A549 (cell line): ENCODE results near the gene GSTCD. TPM values are rescaled to one million over a fixed set of nuclear protein-coding genes. Genes with fewer than 3 reads are reported as not detected.
A peak's percentile ranks its signal among the peaks of the same experiment; 100 is the strongest.

ENCODE experiments used
- ATAC-seq, 2 experiments: fragments of 200-7000 bp in 1 of 2; fragments of >200 bp in 1 of 2; cut with Nextera tagmentation in 1 of 2; cut with Tn5 transposase in 1 of 2; 3 replicates each; pipeline versions ENCODE4 v1.8.0 to v1.9.1; 2018 to 2020; ENCODE audit warnings: mild to moderate bottlenecking in 1 of 2, moderate library complexity in 1 of 2
- CTCF ChIA-PET: fragments of 300-600 bp; sonication (Branson Sonifier 250); formaldehyde crosslinking; extraction: SDS; loops from one replicate; lab custom pipeline; 2021; ENCODE audit warnings: antibody characterized with exemption, inconsistent platforms; lab: Yijun Ruan, JAX
- POLR2A ChIA-PET: fragments of 350-600 bp; formaldehyde crosslinking; extraction: SDS; loops from one replicate; lab custom pipeline; 2021; ENCODE audit warnings: antibody characterized with exemption, inconsistent platforms; lab: Yijun Ruan, JAX
- DNase-seq, 2 experiments: peaks; one replicate each; pipeline versions ENCODE4 v3.0.0 to v3.0.0-alpha.2; 2011 to 2016; ENCODE audit warnings: low read depth in 1 of 2, low spot score in 1 of 2
- FAIRE-seq: peaks from 2 replicates; lab custom pipeline; 2011; peaks lifted over from hg19 to GRCh38; lab: Jason Lieb, UNC
- H3K27ac ChIP-seq, 2 experiments: fragments of >200 bp; sonication (Bioruptor Twin); formaldehyde crosslinking; 3 replicates each; pipeline ENCODE4 v1.5.1; 2016 to 2017
- H3K4me1 ChIP-seq: fragments of >200 bp; sonication (Bioruptor Twin); formaldehyde crosslinking; 3 replicates; pipeline ENCODE4 v1.6.1; 2016
- H3K4me2 ChIP-seq: fragments of >200 bp; sonication (Bioruptor Twin); formaldehyde crosslinking; 3 replicates; pipeline ENCODE4 v1.6.1; 2016
- H3K4me3 ChIP-seq: fragments of >200 bp; sonication (Bioruptor Twin); formaldehyde crosslinking; 3 replicates; pipeline ENCODE4 v1.5.1; 2016
- H3K9me3 ChIP-seq: fragments of >200 bp; sonication (Bioruptor Twin); formaldehyde crosslinking; 3 replicates; pipeline ENCODE4 v1.6.1; 2016
- BHLHE40 ChIP-seq: IDR thresholded peaks from 2 replicates; pipeline ENCODE4 v1.6.1; 2012; ENCODE audit warnings: low read depth, low read length, inconsistent platforms
- CEBPB ChIP-seq, 2 experiments: fragments of >200 bp in 1 of 2; sonication (Bioruptor Twin) in 1 of 2; formaldehyde crosslinking in 1 of 2; IDR thresholded peaks; 2 replicates each; pipeline ENCODE4 v1.6.1; 2012 to 2016
- EP300 ChIP-seq, 2 experiments: fragments of >200 bp; sonication (Bioruptor Twin); formaldehyde crosslinking; IDR thresholded peaks; 2 replicates in 1 of 2; 3 replicates in 1 of 2; pipeline ENCODE4 v1.6.1; 2016 to 2017
- FOSL2 ChIP-seq, 2 experiments: fragments of 450-650 bp in 1 of 2; fragments of >200 bp in 1 of 2; sonication (Bioruptor Twin) in 1 of 2; formaldehyde crosslinking; IDR thresholded peaks; 2 replicates each; pipeline versions ENCODE4 v1.5.0 to v1.6.1; 2016 to 2020; ENCODE audit warnings: mild to moderate bottlenecking in 1 of 2, moderate library complexity in 1 of 2
- HOXB13 ChIP-seq: fragments of 250-450 bp; sonication (Bioruptor Pico); IDR thresholded peaks from 2 replicates; pipeline ENCODE4 v1.5.0; 2020; ENCODE audit warnings: low read depth, mild to moderate bottlenecking, moderate library complexity
- HOXB5 ChIP-seq: fragments of 250-450 bp; sonication (Bioruptor Pico); IDR thresholded peaks from 2 replicates; pipeline ENCODE4 v1.5.0; 2020; ENCODE audit warnings: mild to moderate bottlenecking, moderate library complexity
- MAZ ChIP-seq: fragments of 150-350 bp; IDR thresholded peaks from 2 replicates; pipeline ENCODE4 v1.6.1; 2014; ENCODE audit warnings: antibody characterized with exemption, low read depth, low read length, borderline replicate concordance
- NR3C1 ChIP-seq: fragments of >200 bp; sonication (Bioruptor Twin); formaldehyde crosslinking; IDR thresholded peaks from 3 replicates; pipeline ENCODE4 v1.6.1; 2017
- PHF8 ChIP-seq: fragments of 200-600 bp; sonication (generic); IDR thresholded peaks from 2 replicates; pipeline ENCODE4 v1.6.1; 2016; ENCODE audit warnings: low read depth, mild to moderate bottlenecking, antibody characterized with exemption, moderate library complexity, borderline replicate concordance
- POLR2A ChIP-seq: IDR thresholded peaks from 2 replicates; pipeline ENCODE4 v1.6.1; 2012; ENCODE audit warnings: mild to moderate bottlenecking, low read length
- RAD21 ChIP-seq, 2 experiments: fragments of >200 bp in 1 of 2; sonication (Bioruptor Twin) in 1 of 2; formaldehyde crosslinking in 1 of 2; IDR thresholded peaks in 1 of 2; conservative IDR thresholded peaks in 1 of 2; 2 replicates in 1 of 2; 3 replicates in 1 of 2; pipeline ENCODE4 v1.6.1; 2012 to 2018; ENCODE audit warnings: inconsistent platforms in 1 of 2
- RARB ChIP-seq: fragments of 250-450 bp; sonication (Bioruptor Pico); IDR thresholded peaks from 2 replicates; pipeline ENCODE4 v1.8.0; 2021; ENCODE audit warnings: mild to moderate bottlenecking, moderate library complexity
- RCOR1 ChIP-seq: fragments of 150-350 bp; IDR thresholded peaks from 2 replicates; pipeline ENCODE4 v1.6.1; 2014; ENCODE audit warnings: antibody characterized with exemption, low read length, low read depth
- SMC3 ChIP-seq: fragments of >200 bp; sonication (Bioruptor Twin); formaldehyde crosslinking; IDR thresholded peaks from 3 replicates; pipeline ENCODE4 v1.6.1; 2018; ENCODE audit warnings: inconsistent platforms
- TFCP2L1 ChIP-seq: fragments of 250-450 bp; sonication (Bioruptor Pico); IDR thresholded peaks from 2 replicates; pipeline ENCODE4 v1.5.0; 2021; ENCODE audit warnings: mild to moderate bottlenecking
- ZC3H11A ChIP-seq: fragments of 450-650 bp; IDR thresholded peaks from 2 replicates; pipeline ENCODE4 v1.6.1; 2014; ENCODE audit warnings: antibody characterized with exemption, mild to moderate bottlenecking
- WGBS: methylation state at CpG from one replicate; pipeline ENCODE4 v1.1.6; 2017; ENCODE audit errors: missing lambda C conversion rate; 5-methylcytosine and 5-hydroxymethylcytosine counted together
- polyA plus RNA-seq, 4 experiments: library from polyadenylated mRNA; depleted of rRNA in 3 of 4; stranded (reverse); fragments of >200 nt; fragmentation: RNase III in 1 of 4; extraction: RNeasy Plus Mini Kit Qiagen cat#74134 plus additional on column Dnase treatment in 1 of 4; gene quantifications; 2 replicates in 3 of 4; 3 replicates in 1 of 4; pipeline ENCODE4 v1.2.3, GENCODE V29; 2011 to 2017
- TF ChIP-seq, protein P1 (sequence below): fragments of >200 bp; sonication (Bioruptor Twin); formaldehyde crosslinking; IDR thresholded peaks from 3 replicates; pipeline ENCODE4 v1.5.1; 2016
- TF ChIP-seq, protein P2 (sequence below): fragments of 450-650 bp; IDR thresholded peaks from 2 replicates; pipeline ENCODE4 v1.6.1; 2014; ENCODE audit warnings: antibody characterized with exemption
- TF ChIP-seq, protein P3 (sequence below): fragments of 150-350 bp; IDR thresholded peaks from 2 replicates; pipeline ENCODE4 v1.6.1; 2014; ENCODE audit warnings: low read depth, mild to moderate bottlenecking, low read length

The GSTCD gene
- polyA plus RNA-seq, 2 of the 4 experiments (the other 2 are of a cell fraction), result 10.0 to 28.7 TPM

DNA sequence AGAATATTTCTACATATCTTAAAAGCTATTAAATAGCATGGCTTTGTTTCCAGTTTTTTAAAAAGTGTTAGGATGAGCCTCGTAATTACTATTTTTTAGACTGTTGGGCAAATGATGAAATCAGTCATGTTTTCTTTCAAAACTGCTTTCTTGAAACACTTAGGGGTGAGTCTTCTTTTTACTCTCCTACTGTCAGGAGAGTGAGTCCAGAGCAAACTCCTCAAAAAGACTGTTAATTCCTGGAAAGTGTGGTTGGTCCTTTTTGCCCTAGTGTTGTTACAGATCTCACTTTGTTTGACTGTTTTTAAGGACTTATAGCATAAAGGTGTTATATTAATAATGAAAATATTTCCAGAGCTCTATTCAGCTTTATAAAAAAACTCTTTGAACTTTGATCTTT is 6.3 kb downstream of the GSTCD start:
- 46% methylated on average over 1 of the region's 1 CpG for WGBS
- no peak for FAIRE-seq
- no peak for ATAC-seq

DNA sequence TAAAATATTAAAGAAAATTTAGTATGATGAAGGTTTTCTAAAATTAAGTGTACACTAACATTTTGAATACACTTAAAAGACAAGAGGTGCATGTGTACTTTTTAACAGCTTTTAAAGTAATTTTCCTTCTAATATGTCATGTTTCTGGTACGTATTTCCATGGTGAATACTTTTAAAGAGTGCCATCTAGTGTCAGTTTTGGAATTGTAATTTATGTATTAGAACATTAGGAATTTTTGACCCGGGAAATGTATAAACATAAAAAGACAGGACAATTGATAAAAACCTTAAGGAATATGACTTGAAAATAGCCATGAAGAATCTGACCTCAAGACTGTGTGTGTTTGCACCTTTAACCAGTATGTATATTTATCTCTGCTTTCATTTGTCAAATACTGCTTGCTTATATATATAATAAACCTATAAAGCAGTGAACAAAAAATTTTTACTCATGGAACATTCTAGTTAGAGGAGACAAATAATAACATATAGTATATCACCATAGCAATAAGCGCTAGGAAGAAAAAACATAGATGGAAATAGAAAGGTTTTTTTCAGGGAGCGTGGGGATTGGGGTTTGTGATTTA is 7.2 kb downstream of the GSTCD start:
- FAIRE-seq, result no peak
- ChIA-PET CTCF (interaction anchor here (0.6 to 1.7 kb wide), 3 partner anchors 17 to 195 kb away, joined by 3 to 9 read pairs (median 3); no protein-coding TSS in a partner anchor), POLR2A (interaction anchor here (0.6 to 0.8 kb wide), 2 partner anchors 242 to 579 kb away, joined by 3 to 5 read pairs; partner anchors contain the start of gene PPA2)
- no peak overlapping the region for H3K27ac ChIP-seq
- TF ChIP-seq, protein P1, sequence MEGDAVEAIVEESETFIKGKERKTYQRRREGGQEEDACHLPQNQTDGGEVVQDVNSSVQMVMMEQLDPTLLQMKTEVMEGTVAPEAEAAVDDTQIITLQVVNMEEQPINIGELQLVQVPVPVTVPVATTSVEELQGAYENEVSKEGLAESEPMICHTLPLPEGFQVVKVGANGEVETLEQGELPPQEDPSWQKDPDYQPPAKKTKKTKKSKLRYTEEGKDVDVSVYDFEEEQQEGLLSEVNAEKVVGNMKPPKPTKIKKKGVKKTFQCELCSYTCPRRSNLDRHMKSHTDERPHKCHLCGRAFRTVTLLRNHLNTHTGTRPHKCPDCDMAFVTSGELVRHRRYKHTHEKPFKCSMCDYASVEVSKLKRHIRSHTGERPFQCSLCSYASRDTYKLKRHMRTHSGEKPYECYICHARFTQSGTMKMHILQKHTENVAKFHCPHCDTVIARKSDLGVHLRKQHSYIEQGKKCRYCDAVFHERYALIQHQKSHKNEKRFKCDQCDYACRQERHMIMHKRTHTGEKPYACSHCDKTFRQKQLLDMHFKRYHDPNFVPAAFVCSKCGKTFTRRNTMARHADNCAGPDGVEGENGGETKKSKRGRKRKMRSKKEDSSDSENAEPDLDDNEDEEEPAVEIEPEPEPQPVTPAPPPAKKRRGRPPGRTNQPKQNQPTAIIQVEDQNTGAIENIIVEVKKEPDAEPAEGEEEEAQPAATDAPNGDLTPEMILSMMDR, result peak; percentile 47; the same call in 2 of the 3 replicates
- TF ChIP-seq TFCP2L1 (CRISPR knock-in tag) (no peak), POLR2A (no peak), RCOR1 (no peak), FOSL2 (IDR thresholded peaks at IDR 0.05) (no peak), FOSL2 (CRISPR knock-in tag; IDR thresholded peaks at IDR 0.05) (no peak), MAZ (no peak), BHLHE40 (no peak), SMC3 (peak; percentile 43; the same call in 1 of the 3 replicates), PHF8 (no peak), RAD21 (conservative IDR thresholded peaks at IDR 0.05 in 1 of 2, IDR thresholded peaks at IDR 0.05 in 1 of 2) (peak; percentile 34 to 53; a peak in 4 of 5 replicates)
- peaks cover 5% of the 10 kb centered on the region; the same call in 2 of the 3 replicates for H3K4me1 ChIP-seq
- no peak overlapping the region for H3K4me3 ChIP-seq
- H3K9me3 ChIP-seq, result no peaks in the 10 kb centered on the region
- WGBS, result 41% methylated on average over 4 of the region's 4 CpGs
- peak; percentile 18 to 22 for DNase-seq
- 0 out of 6 replicates have a peak, but pooled peaks of 1 of the 2 experiments have one; percentile 43 for ATAC-seq
- H3K4me2 ChIP-seq, result peak overlapping the region; percentile 29; the same call in 1 of the 3 replicates

More for the DNA sequence above, 6.3 kb downstream of the GSTCD start:
- H3K4me1 ChIP-seq, result peaks cover 13% of the 10 kb centered on the region
- CTCF ChIA-PET, result interaction anchor here (0.6 to 1.7 kb wide), 2 partner anchors 41 to 194 kb away, joined by 3 to 9 read pairs; no protein-coding TSS in a partner anchor
- no peaks in the 10 kb centered on the region for H3K9me3 ChIP-seq
- no peak for TF ChIP-seq CEBPB (IDR thresholded peaks at IDR 0.05)
- no peak for TF ChIP-seq HOXB5 (CRISPR knock-in tag)
- TF ChIP-seq MAZ, result no peak
- TF ChIP-seq RARB (CRISPR knock-in tag), result no peak
- TF ChIP-seq, protein P2, sequence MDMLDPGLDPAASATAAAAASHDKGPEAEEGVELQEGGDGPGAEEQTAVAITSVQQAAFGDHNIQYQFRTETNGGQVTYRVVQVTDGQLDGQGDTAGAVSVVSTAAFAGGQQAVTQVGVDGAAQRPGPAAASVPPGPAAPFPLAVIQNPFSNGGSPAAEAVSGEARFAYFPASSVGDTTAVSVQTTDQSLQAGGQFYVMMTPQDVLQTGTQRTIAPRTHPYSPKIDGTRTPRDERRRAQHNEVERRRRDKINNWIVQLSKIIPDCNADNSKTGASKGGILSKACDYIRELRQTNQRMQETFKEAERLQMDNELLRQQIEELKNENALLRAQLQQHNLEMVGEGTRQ, result no peak
- TF ChIP-seq HOXB13 (CRISPR knock-in tag), result no peak
- TF ChIP-seq NR3C1, result no peak
- TF ChIP-seq, protein P3, sequence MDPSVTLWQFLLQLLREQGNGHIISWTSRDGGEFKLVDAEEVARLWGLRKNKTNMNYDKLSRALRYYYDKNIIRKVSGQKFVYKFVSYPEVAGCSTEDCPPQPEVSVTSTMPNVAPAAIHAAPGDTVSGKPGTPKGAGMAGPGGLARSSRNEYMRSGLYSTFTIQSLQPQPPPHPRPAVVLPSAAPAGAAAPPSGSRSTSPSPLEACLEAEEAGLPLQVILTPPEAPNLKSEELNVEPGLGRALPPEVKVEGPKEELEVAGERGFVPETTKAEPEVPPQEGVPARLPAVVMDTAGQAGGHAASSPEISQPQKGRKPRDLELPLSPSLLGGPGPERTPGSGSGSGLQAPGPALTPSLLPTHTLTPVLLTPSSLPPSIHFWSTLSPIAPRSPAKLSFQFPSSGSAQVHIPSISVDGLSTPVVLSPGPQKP, result no peak
- no peak for TF ChIP-seq RAD21 (conservative IDR thresholded peaks at IDR 0.05 in 1 of 2, IDR thresholded peaks at IDR 0.05 in 1 of 2)
- TF ChIP-seq EP300 (IDR thresholded peaks at IDR 0.05), result no peak
- TF ChIP-seq ZC3H11A, result no peak
- TF ChIP-seq, all 56 proteins: peak for 0
- POLR2A ChIA-PET, result interaction anchor here (0.8 kb wide), 1 partner anchor 241 kb away, joined by 3 read pairs; the partner anchor contains the start of gene PPA2
- Histone ChIP-seq H3K4me2 (peak overlapping the region; percentile 29; the same call in 1 of the 3 replicates), H3K4me3 (no peak overlapping the region), H3K27ac (no peak overlapping the region)
- no peak for DNase-seq
